GM21619 (cell line): ENCODE data around the gene ATXN7L1.
"Not testable (repeated sequence)": the region's sequence is repeated elsewhere in the genome, so short reads cannot be mapped to it uniquely, and the experiment has no call there.

Source experiments
- ATAC-seq: cut with Tn5 transposase; IDR thresholded peaks from one replicate; pipeline ENCODE4 v1.9.1; 2021; ENCODE audit not compliant: unreplicated experiment

The ATXN7L1 gene

GRCh38 chr7:105894131-105894530, 17.7 kb upstream of the ATXN7L1 start:
- no peak for ATAC-seq

- ATAC-seq = no peak
Measured at GRCh38 chr7:105892387-105892786, 16.0 kb upstream of the ATXN7L1 start.

- ATAC-seq = no peak
Measured at GRCh38 chr7:105890290-105890997, 14.0 kb upstream of the ATXN7L1 start.

- no peak for ATAC-seq
Measured at GRCh38 chr7:105887569-105888189, 11.3 kb upstream of the ATXN7L1 start.

GRCh38 chr7:105886776-105887175, 10.4 kb upstream of the ATXN7L1 start:
- ATAC-seq = no peak

DNA sequence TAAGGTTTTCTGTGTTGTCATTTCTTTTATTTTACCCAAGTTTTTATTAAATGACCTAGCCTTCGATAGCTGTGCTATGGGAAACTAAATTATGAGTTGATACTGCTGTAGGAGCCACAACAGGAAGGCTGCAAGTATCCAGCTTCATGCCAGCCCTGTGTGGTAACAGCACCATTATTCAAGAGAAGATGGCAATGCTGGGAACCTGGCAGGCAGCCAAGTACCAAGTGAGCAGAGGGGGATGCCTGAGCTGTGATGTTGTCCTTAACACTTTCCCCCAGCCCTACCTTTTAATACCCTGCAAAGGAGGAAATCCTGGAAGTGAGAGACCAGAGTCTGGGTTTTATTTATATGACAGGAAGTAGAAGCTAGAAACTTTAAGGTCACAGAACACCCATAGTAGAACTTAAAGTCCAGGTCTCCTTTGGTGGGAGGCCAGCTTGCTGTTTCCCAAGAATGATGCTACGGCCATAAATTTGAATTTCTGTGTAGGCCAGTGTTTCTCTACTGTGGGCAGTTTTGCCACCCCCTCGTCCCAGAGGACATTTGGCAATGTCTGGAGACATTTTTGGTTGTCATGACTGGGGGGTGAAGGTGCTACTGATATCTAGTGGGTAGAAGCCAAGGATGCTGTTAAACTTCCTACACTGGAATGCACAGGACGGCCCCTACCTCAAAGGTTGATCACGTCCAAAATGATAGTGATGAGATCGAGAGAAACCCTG, 9.2 kb upstream of the ATXN7L1 start:
- no peak for ATAC-seq

- ATAC-seq = not testable (repeated sequence)
Measured at GRCh38 chr7:105883179-105883578, 6.8 kb upstream of the ATXN7L1 start.

GRCh38 chr7:105881439-105881838, 5.0 kb upstream of the ATXN7L1 start:
- no peak for ATAC-seq

- no peak for ATAC-seq
Measured at GRCh38 chr7:105880571-105881330, 4.4 kb upstream of the ATXN7L1 start.

- ATAC-seq = no peak
Measured at GRCh38 chr7:105879782-105880181, 3.4 kb upstream of the ATXN7L1 start.

DNA sequence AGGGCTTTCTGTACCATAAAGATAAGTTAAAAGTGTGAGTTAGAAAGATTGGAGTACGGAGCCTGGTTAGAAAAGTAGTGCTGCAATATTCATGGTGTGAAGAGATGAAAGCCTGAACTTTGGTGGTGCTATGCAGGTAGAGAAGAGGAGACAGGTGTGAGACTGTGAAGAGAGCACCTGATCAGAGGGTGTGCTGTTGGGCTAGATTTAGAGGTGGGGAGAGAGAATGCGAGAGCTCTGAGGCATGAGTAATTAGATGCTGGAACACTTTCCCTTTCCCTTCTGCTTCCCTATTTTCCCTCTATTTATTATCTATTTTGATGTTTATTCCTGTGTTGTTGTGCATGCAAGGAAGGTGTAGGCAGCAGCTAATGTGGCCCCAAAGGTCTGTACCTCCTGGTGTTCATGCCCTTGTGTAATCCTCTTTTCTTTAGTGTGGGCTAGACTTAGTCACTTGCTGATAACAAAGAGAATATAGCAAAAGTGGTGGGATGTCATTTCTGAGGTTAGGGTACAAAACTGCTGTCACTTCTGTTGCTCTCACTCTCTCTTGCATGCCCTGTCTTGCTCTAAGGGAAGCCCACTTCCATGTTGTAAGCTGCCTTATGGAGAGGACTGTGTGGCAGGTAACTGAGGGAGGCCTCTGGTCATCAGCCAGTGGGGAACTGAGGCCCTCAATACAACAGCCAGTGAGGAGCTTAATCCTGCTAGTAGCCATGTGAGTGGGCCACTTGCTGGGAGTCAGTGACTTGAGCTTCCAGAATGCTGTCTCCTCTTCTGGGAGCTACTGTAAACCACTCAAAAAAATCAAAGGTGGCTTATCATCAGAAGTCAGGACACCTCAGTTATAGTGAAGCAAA, 2.6 kb upstream of the ATXN7L1 start:
- ATAC-seq = no peak

DNA sequence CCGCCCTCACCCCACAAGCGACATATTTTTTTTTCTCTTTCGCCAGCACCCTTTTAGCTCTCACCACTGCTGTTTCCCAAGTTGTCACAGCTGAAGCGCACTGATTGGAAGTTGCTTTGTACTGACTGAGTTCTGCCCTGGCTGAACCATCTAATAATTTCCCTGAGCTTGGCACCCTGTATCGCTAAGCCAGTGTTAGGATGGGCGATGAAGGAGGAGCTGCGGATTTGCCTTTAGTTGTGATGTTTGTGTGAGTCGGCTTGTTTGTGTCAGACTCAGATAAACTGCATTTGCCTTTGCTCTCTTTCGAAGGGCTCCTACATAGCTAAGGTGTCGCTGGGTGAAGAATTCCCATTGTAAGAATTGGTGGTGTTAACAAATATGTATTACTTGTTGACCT, 1.3 kb upstream of the ATXN7L1 start:
- ATAC-seq = no peak

DNA sequence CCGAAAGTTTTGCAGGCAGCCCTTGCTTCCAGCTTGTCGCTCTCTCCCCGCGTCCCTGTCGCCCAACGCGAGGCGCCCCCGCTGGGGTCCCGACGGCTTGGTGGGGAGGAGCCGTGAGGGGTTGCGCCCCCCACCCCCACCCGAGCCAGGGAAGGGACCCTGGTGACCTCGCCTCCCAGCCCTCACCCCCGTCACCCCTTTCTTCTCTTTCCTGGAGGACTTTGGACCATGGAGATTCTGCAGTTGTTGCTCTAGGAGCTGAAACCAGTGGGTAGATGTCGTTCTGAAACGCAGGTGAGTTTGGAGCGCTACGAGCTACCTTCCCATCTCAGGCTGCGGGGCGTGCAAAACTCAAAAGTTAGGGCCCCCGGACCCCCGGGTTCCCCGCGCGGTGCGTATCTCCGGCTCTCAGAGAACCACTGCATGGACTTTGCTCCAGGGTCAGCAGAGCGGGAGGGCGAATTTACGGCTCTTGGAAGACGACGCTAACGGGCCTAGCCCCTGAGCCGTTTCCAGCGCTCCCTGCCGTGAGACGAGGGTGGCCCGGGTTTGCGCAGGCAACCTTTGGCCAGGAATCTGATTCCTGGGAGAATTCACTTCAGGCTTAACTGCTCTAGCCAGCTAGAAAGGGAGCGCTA, 684 bp upstream of the ATXN7L1 start:
- no peak for ATAC-seq

- ATAC-seq = no peak
Measured at GRCh38 chr7:105875505-105875904, 894 bp downstream of the ATXN7L1 start.

DNA sequence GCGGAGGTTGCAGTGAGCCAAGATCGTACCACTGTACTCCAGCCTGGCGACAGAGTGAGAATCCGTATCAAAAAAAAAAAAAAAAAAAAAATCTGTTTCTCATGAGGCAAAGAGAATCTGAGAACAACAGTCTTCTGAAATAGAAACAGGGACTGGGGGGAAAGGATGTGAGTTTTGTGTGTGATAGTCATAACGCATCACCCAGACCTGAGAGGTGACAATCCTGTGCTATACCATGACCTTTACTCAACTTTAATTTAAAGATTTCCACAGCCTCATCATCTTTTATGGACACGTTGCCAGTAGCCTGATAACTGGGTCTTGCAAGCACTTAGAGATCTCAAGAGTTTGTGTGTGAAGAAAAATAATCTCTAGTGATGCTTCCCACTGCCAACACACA, 2.3 kb downstream of the ATXN7L1 start:
- no peak for ATAC-seq

DNA sequence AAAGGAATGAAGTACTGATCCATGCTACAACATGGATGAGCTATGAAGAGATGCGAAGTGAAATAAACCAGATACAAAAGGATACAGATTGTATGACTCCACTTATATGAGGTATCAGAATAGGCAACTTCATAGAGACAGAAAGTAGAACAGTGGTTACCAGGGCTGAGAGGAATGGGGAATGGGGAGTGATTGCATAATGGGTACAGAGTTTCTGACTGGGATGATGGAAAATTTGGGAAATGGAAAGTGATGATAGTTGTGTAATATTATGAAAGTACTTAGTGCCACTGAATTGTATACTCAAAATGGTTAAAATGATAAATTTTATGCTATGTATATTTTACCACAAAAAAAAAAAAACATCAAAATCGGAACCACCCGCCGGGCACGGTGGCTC, 3.9 kb downstream of the ATXN7L1 start:
- ATAC-seq = no peak

- ATAC-seq = no peak
Measured at GRCh38 chr7:105871142-105871541, 5.3 kb downstream of the ATXN7L1 start.

- ATAC-seq = no peak
Measured at GRCh38 chr7:105866102-105866801, 10.1 kb downstream of the ATXN7L1 start.

DNA sequence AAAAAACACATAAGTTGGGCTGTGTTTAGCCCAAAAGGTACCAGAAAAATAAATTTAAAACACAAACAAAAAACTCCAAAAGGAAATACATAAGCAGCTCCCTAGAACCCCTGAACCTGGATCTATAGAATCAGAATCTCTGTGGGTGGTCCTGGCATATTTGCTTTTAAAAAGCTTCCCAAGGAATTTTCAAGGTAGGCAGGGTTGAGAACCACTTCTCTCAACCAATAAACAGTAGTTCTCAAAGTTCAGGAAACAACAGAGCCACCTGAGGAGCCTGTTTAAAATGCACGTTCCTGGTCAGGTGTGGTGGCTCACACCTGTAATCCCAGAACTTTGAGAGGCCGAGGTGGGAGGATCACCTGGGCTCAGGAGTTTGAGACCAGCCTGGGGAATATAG, 12.5 kb downstream of the ATXN7L1 start:
- ATAC-seq = no peak
